Dermis blood vessel endothelial cell (primary cell): Measurements from ENCODE around the gene GSDMA. TPM values are rescaled to one million over a fixed set of nuclear protein-coding genes. Genes with fewer than 3 reads are reported as not detected.

Experiments
- DNase-seq: peaks from one replicate; pipeline ENCODE4 v3.0.0; 2010
- total RNA-seq: library from RNA; depleted of rRNA; stranded (reverse); fragments of >200 nt; gene quantifications from 2 replicates; pipeline ENCODE4 v1.2.3, GENCODE V29; 2014

Gene GSDMA
- total RNA-seq, 1 donor from 2014 or later, result not detected

DNA sequence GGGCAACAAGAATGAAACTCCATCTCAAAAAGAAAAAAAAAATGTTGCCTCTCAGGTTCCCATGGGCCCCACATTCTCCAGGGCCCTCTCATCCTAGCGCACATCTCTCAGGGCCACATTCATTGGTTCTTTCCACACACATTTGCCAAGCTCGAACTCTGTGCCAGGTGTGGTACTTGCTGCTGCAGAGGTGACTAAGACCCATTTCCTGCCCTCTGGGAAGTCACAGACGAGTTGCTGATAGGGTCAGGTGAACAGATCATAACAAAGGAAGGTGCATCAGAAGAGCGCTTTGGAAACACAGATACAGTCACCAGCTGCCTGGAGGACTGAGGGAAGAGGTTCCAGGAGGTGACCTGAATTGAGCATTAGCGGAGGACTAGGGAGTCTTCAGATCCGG lies 1.0 kb downstream of the GSDMA start:
- DNase-seq, result no peak

DNA sequence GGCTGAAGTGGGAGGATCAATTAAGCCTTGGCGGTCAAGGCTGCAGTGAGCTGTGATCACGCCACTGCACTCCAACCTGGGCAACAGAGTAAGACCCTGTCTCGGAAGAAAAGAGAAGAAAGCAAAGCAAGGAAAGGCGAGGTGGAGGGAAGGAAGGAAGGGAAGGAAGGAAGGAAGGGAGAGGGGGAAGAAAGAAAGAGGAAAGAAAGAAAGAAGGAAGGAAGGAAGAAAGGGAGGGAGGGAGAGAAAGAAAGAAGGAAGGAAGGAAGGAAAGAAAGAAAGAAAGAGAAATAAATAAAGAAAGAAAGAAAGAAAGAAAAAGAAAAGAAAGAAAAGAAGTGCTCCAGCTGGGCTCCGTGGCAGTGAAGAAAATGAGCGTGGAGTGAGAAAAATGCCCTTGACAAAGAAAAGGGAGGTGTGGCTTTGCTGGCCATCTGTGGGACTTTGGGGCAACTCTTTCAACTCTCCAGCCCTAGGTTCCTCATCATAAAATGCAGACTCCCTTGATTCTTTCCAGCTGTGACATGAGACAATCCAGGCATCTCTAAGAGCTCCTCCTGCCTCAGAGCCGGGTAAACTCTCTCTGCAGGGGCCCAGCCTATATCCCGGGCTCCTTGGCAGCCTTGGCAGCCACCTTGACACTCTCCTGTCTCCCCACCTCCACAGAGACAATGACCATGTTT lies 2.4 kb downstream of the GSDMA start:
- no peak for DNase-seq

DNA sequence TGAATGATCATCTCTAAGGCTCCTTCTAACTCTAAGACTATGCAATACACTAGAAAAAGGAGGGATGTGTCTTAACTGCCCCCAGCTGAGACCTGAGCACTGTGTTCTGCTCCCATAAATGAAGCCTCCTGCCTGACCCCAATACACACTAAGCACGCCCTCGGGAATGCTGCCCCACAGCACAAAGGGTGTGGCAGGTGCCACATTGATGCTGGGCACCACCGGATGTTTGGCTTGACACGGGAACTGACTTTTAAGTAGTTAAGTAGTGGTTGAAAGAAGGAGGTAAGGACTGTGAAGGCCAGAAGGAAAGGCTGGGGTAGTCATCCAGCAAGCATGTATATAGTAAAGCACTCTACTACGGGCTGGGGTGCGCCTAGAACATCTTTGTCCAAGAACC lies 4.0 kb downstream of the GSDMA start:
- no peak for DNase-seq

DNA sequence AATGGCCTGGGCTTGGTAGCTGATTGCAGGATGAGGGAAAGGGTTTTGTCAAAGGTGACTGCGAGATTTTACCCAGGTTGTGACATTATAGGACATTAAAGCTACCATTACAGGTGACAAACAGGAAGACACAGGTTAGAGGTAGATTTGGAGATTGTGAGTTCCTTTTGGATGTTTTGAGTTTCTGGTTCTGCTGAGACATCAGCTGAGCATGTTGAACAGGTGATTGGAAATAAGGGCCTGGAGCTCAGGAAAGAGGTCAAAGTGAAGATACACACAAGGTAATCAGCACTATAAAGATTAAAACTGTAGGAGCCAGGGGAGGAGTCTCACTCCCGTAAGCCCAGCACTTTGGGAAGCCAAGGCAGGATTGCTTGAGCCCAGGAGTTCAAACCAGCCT lies 6.0 kb downstream of the GSDMA start:
- DNase-seq, result no peak

DNA sequence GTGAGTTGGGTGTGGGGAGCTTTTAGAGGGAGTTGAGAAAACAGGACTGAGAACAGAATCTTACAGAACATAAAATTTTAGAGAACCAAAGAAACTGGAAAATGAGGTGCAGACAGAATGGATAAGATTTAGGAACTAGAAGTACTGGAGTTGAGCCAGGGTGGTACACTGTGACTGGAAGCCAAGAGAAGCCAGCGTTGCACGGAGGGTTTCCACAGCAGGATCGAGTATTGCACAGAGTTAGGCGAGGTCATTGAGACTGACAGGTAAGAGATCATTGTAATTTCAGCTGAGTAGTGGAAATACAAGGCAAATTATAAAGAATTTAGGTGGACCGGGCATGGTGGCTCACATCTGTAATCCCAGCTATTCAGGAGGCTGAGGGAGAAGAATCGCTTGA lies 6.6 kb downstream of the GSDMA start:
- no peak for DNase-seq

DNA sequence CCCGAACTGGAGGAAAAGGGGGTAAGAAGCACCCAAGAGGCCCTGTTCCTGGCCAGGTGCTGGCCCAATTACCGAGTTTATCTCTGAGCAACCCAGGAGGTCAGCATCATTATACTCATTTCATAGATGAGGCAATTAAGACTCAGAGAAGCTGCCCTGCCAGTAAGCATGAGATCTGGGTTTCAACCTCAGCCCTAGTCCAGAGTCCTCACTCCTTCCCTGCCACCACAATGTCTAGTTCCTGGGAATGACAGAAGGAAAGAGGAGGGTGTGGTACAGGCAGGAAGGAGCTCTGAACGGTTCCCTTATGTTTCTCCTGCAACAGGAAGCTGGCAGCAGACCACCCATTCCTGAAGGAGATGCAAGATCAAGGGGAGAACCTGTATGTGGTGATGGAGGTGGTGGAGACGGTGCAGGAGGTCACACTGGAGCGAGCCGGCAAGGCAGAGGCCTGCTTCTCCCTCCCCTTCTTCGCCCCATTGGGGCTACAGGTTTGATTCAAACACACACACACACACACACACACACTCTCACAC lies 7.4 kb downstream of the GSDMA start:
- DNase-seq, result no peak

- DNase-seq, result no peak
Observed at GRCh38 chr17:39971076-39971603, 8.3 kb downstream of the GSDMA start.

DNA sequence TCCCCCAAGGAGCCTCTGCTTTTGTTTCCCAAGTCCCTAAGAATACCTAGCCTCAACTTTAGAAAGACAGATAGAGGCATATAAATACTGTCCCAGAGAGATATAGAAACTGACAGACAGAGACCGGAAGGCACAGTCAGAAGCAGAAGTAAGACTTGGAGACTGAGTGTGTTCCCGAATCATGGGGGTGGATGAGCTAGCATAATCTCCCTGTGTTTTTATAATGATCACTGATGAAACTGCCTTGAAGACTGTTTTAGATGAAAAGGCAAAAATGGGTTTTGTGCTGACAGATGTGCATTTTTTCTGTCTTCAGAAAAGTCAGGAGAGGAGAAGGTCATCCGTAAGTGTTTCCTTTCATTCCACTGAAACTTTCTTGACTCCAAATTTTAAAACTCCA lies 9.5 kb downstream of the GSDMA start:
- no peak for DNase-seq

DNA sequence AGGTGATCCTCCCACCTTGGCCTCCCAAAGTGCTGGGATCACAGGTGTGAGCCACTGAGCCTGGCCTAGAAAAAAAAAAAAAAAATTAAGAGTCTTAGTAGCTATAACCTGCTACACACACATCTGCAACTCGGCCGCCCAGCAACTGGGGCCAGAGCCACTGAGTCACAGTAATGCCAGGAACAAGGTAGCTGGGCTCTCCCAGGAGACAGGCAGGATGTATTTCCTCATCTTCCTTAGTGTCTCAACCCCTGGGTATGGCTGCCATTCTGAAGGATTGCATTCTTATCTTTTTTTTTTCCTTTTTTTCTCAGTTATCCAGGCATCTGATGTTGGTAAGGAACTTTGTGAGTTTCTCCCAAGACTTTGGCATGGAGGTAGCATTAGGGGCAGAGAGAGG lies 10.7 kb downstream of the GSDMA start:
- no peak for DNase-seq

- DNase-seq, result no peak
Observed at GRCh38 chr17:39974433-39974832, 11.6 kb downstream of the GSDMA start.

- no peak for DNase-seq
Observed at GRCh38 chr17:39975801-39976200, 13.0 kb downstream of the GSDMA start.

- no peak for DNase-seq
Observed at GRCh38 chr17:39979016-39979670, 16.3 kb downstream of the GSDMA start.

- DNase-seq, result no peak
Observed at GRCh38 chr17:39979893-39980350, 17.1 kb downstream of the GSDMA start.

- peak; percentile 100 for DNase-seq
Observed at GRCh38 chr17:39980351-39981206, 17.8 kb downstream of the GSDMA start, which contains the start of gene PSMD3. Gene PSMD3 (plus strand): TSS chr17:39980807. CDS start chr17:39980971, 164 bp downstream.

GRCh38 chr17:39981207-39981741 lies 18.5 kb downstream of the GSDMA start:
- peak; percentile 31 for DNase-seq

DNA sequence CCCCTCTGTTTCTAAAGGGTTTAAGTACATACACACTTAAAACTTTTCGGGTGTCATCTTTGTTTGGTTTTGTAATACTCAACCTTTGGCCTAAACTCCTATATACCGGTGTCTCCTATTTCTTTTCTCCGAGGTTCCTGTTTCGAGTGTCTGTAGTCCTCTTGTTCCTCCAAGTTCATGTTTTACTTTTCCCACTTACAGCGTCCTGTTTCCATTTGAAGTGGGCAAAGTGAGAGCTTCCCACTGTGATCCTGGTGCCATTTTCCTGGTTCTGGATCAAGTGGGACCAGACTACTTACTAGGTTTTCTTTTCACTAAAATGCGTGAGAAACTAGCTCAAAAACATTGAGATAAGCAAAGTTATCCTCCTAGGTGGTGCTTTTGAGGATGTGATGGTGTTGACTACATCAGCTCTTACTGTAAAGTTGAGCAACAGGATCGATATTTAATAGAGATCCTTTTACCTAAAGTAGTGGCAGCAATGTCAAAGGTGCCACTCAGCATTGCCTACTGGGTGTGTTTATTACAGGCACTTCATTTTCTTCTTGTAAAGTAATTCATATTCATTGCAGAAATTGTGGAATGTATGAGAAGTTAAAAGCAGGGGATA lies 19.1 kb downstream of the GSDMA start:
- DNase-seq, result no peak

DNA sequence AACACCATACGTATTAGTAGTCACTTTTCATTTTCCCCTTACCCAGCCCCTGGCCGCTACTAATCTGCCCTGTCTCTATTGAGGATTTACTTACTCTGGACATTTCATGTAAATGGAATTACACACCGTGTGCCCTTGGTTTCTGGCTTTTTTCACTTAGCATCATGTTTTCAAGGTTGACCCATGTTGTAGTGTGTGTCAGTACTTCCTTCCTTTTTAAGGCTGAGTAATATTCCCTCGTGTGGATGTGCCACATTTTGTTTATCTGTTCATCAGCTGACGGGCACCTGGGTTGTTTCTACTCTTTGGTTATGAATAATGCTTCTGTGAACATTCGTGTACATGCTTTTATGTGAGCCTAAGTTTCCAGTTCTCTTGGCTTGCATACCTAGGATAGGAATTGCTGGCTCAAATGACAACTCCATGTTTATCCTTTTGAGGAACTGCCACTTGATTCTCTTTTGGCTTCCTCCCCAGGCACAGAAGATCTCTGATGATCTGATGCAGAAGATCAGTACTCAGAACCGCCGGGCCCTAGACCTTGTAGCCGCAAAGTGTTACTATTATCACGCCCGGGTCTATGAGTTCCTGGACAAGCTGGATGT lies 25.5 kb downstream of the GSDMA start:
- DNase-seq, result peak; percentile 13

- DNase-seq, result no peak
Observed at GRCh38 chr17:39994448-39994847, 31.6 kb downstream of the GSDMA start.

DNA sequence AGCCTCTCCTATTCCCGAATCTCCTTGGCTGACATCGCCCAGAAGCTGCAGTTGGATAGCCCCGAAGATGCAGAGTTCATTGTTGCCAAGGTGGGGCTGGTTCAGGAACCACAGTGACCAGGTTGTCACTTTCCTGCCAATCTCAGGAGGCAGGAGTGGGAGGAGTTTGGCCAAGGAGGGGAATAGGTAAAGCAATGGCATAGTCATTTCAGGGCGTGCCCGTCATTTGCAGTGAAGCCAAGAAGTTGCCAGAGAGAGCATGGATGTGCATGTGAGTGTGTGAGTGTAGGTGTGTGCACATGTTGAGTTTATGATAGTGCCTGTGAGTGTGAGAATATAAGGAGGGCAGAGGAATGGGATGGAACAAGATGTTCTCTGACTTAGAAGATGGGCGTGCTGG lies 32.6 kb downstream of the GSDMA start:
- DNase-seq, result no peak

DNA sequence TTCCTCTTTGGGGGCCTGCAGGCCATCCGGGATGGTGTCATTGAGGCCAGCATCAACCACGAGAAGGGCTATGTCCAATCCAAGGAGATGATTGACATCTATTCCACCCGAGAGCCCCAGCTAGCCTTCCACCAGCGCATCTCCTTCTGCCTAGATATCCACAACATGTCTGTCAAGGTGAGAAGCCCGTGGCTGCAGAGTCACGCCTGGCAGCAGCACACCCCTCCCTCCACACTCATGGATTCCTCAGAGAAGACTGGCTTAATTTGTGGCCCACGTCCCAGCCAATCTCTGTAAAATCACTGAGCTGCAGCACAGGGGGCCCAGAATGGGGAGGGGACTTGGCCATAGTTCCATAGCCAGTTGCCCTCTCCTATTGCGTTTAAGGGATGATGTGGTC lies 33.4 kb downstream of the GSDMA start:
- DNase-seq, result no peak

GRCh38 chr17:39996800-39997199 lies 34.0 kb downstream of the GSDMA start:
- no peak for DNase-seq

GRCh38 chr17:39997543-39997942 lies 34.7 kb downstream of the GSDMA start:
- no peak for DNase-seq
